Panc1 (cell line): ENCODE results near the gene DUOXA1. TPM values are rescaled to one million over a fixed set of nuclear protein-coding genes. Genes with fewer than 3 reads are reported as not detected.
A peak's percentile ranks its signal among the peaks of the same experiment; 100 is the strongest.

Experiments used
- ATAC-seq: fragments of 200-7000 bp; cut with Tn5 transposase; 2 replicates; pipeline ENCODE4 v1.9.1; 2020; ENCODE audit warnings: mild to moderate bottlenecking, moderate library complexity
- BruUV-seq: library from RNA; stranded (reverse); fragments of 400-500 nt; replicated peaks from 2 replicates; lab custom pipeline; 2021; lab: Mats Ljungman, UMichigan
- CTCF ChIA-PET: fragments of 300-600 bp; sonication (Branson Sonifier 250); formaldehyde crosslinking; loops from one replicate; lab custom pipeline; 2022; ENCODE audit warnings: antibody characterized with exemption; lab: Charles Lee
- POLR2A ChIA-PET: fragments of 300-600 bp; sonication (Branson Sonifier 250); formaldehyde crosslinking; loops from one replicate; lab custom pipeline; 2022; ENCODE audit warnings: antibody characterized with exemption; lab: Charles Lee
- DNase-seq: peaks from one replicate; pipeline ENCODE4 v3.0.0-alpha.2; 2010; ENCODE audit warnings: low read depth, low spot score
- H3K27ac ChIP-seq: 2 replicates; pipeline ENCODE4 v1.5.1; 2011; ENCODE audit warnings: mild to moderate bottlenecking, low read length, inconsistent platforms
- H3K27me3 ChIP-seq: fragments of 200-500 bp; sonication (Bioruptor generic); 2 replicates; pipeline ENCODE4 v1.6.0; 2014; ENCODE audit warnings: low read length, inconsistent platforms; ENCODE audit not compliant: control insufficient read depth, insufficient read depth
- H3K36me3 ChIP-seq: fragments of 200-500 bp; sonication (Bioruptor generic); 2 replicates; pipeline ENCODE4 v1.5.1; 2014; ENCODE audit warnings: inconsistent platforms, mild to moderate bottlenecking, low read length, moderate library complexity; ENCODE audit not compliant: control insufficient read depth, insufficient read depth
- H3K4me1 ChIP-seq: 2 replicates; pipeline ENCODE4 v1.5.1; 2011; ENCODE audit warnings: inconsistent platforms, mild to moderate bottlenecking, low read length, moderate library complexity; ENCODE audit not compliant: control insufficient read depth, insufficient read depth
- H3K4me3 ChIP-seq, 2 experiments: 2 replicates each; pipeline ENCODE4 v1.5.1; 2011 to 2012; ENCODE audit warnings: low read depth in 2 of 2, low read length in 2 of 2, mild to moderate bottlenecking in 2 of 2, inconsistent platforms in 1 of 2, moderate library complexity in 1 of 2
- H3K9me3 ChIP-seq: fragments of 200-500 bp; sonication (Bioruptor generic); 2 replicates; pipeline ENCODE4 v1.5.1; 2014; ENCODE audit warnings: low read depth, mild to moderate bottlenecking, inconsistent platforms, low read length, moderate library complexity; ENCODE audit not compliant: control insufficient read depth, insufficient read depth
- CTCF ChIP-seq: fragments of 450-650 bp; IDR thresholded peaks from 2 replicates; pipeline ENCODE4 v1.5.1; 2017; ENCODE audit warnings: mild to moderate bottlenecking
- POLR2AphosphoS5 ChIP-seq: IDR thresholded peaks from 2 replicates; pipeline ENCODE4 v1.6.1; 2012; ENCODE audit warnings: mild to moderate bottlenecking, low read depth, low read length, moderate library complexity
- REST ChIP-seq, 2 experiments: IDR thresholded peaks; 2 replicates each; pipeline ENCODE4 v1.6.1; 2011 to 2012; ENCODE audit warnings: low read depth in 2 of 2, control low read depth in 1 of 2, low read length in 1 of 2, mild to moderate bottlenecking in 1 of 2, moderate library complexity in 1 of 2; ENCODE audit not compliant: insufficient read depth in 1 of 2
- SIN3A ChIP-seq: IDR thresholded peaks from 2 replicates; pipeline ENCODE4 v1.6.1; 2012; ENCODE audit warnings: low read depth, mild to moderate bottlenecking, low read length, moderate library complexity, borderline replicate concordance; ENCODE audit not compliant: insufficient read depth
- TCF7L2 ChIP-seq: IDR thresholded peaks from 2 replicates; pipeline ENCODE4 v1.6.1; 2011; ENCODE audit warnings: mild to moderate bottlenecking, low read depth, low read length, inconsistent platforms
- in situ Hi-C: cut with HindIII; loops from 2 replicates; pipeline ENCODE4 v1.10.0; 2016; ENCODE audit warnings: low sequenced_read_pairs, low pct_unique_long_range_greater_than_20kb
- intact Hi-C: fragments of 100-400 bp; cut with micrococcal nuclease; formaldehyde crosslinking; loops from one replicate; pipeline ENCODE4 v1.10.0; 2022; ENCODE audit not compliant: unreplicated experiment
- total RNA-seq: library from RNA; stranded (reverse); gene quantifications from one replicate; pipeline ENCODE4 v1.2.1, GENCODE V29; 2021; ENCODE audit not compliant: unreplicated experiment

The DUOXA1 gene
- total RNA-seq, 1 experiment from 2014 or later, result not detected

GRCh38 chr15:45168286-45168685, 38.6 kb upstream of the DUOXA1 start:
- in situ Hi-C loops, result no loop called here
- Histone ChIP-seq H3K4me1 (peaks cover 4% of the 10 kb centered on the region), H3K27ac (no peak overlapping the region), H3K4me3 (no peak overlapping the region), H3K9me3 (no peaks in the 10 kb centered on the region), H3K27me3 (no peaks in the 10 kb centered on the region), H3K36me3 (no peaks in the 10 kb centered on the region)
- ChIA-PET POLR2A (interaction anchor here (0.6 to 1.0 kb wide), 2 partner anchors 13 to 46 kb away, joined by 3 read pairs; no protein-coding TSS in a partner anchor), CTCF (no interaction called here)
- TF ChIP-seq REST (IDR thresholded peaks at IDR 0.05; ENCODE audit: insufficient read depth in 1 of 2, low read depth in 2 of 2, low read length in 1 of 2) (no peak), POLR2AphosphoS5 (no peak), CTCF (no peak), TCF7L2 (no peak), SIN3A (no peak)
- DNase-seq (no peak), ATAC-seq (no peak)
- no TSS peak for BruUV-seq
- intact Hi-C loops, result no loop called here

GRCh38 chr15:45167631-45168205, 38.0 kb upstream of the DUOXA1 start:
- Histone ChIP-seq H3K4me3 (peak overlapping the region; percentile 67 to 68), H3K27ac (peak overlapping the region; percentile 60), H3K4me1 (peaks cover 5% of the 10 kb centered on the region), H3K27me3 (no peaks in the 10 kb centered on the region), H3K36me3 (no peaks in the 10 kb centered on the region), H3K9me3 (no peaks in the 10 kb centered on the region)
- TF ChIP-seq TCF7L2, result no peak
- no peak for TF ChIP-seq POLR2AphosphoS5
- TF ChIP-seq CTCF, result no peak; the same call in 1 of the 2 replicates
- no peak for TF ChIP-seq SIN3A
- no peak for TF ChIP-seq REST (IDR thresholded peaks at IDR 0.05; ENCODE audit: insufficient read depth in 1 of 2, low read depth in 2 of 2, low read length in 1 of 2)
- in situ Hi-C loops, result no loop called here
- intact Hi-C loops, result no loop called here
- DNase-seq (no peak), ATAC-seq (no peak)
- POLR2A ChIA-PET, result interaction anchor here (0.6 to 1.0 kb wide), 2 partner anchors 14 to 45 kb away, joined by 3 read pairs; no protein-coding TSS in a partner anchor
- CTCF ChIA-PET, result interaction anchor here (0.5 kb wide), 1 partner anchor 147 kb away, joined by 3 read pairs; no protein-coding TSS in a partner anchor
- TSS peak; percentile 44 for BruUV-seq
